ENCODE measurements around the gene LHX6. TPM values are rescaled to one million over a fixed set of nuclear protein-coding genes. Genes with fewer than 3 reads are reported as not detected.

Gene LHX6
- total RNA-seq, 1 donor: not detected

- no peak for DNase-seq (ENCODE audit: low read depth)
- no peak for TF ChIP-seq CTCF (IDR thresholded peaks at IDR 0.05; ENCODE audit: insufficient read depth, low read depth, low read length)
- H3K4me3 ChIP-seq (ENCODE audit: low read depth, low read length): no peak overlapping the region
Observed at GRCh38 chr9:122186301-122186700, 42.5 kb downstream of the LHX6 start.

GRCh38 chr9:122184551-122184950, 44.2 kb downstream of the LHX6 start:
- DNase-seq (ENCODE audit: low read depth): no peak
- no peak overlapping the region for H3K4me3 ChIP-seq (ENCODE audit: low read depth, low read length)
- TF ChIP-seq CTCF (IDR thresholded peaks at IDR 0.05; ENCODE audit: insufficient read depth, low read depth, low read length): no peak

- no peak overlapping the region for H3K4me3 ChIP-seq (ENCODE audit: low read depth, low read length)
- no peak for DNase-seq (ENCODE audit: low read depth)
- TF ChIP-seq CTCF (IDR thresholded peaks at IDR 0.05; ENCODE audit: insufficient read depth, low read depth, low read length): no peak
Observed at GRCh38 chr9:122183501-122183900, 45.3 kb downstream of the LHX6 start.

GRCh38 chr9:122180633-122181032, 48.1 kb downstream of the LHX6 start:
- H3K4me3 ChIP-seq (ENCODE audit: low read depth, low read length): no peak overlapping the region
- DNase-seq (ENCODE audit: low read depth): peak; percentile 81
- TF ChIP-seq CTCF (IDR thresholded peaks at IDR 0.05; ENCODE audit: insufficient read depth, low read depth, low read length): no peak

- no peak for TF ChIP-seq CTCF (IDR thresholded peaks at IDR 0.05; ENCODE audit: insufficient read depth, low read depth, low read length)
- no peak for DNase-seq (ENCODE audit: low read depth)
- H3K4me3 ChIP-seq (ENCODE audit: low read depth, low read length): no peak overlapping the region
Observed at GRCh38 chr9:122179690-122180074, 49.1 kb downstream of the LHX6 start.

GRCh38 chr9:122179054-122179689, 49.6 kb downstream of the LHX6 start:
- no peak for DNase-seq (ENCODE audit: low read depth)
- H3K4me3 ChIP-seq (ENCODE audit: low read depth, low read length): no peak overlapping the region
- TF ChIP-seq CTCF (IDR thresholded peaks at IDR 0.05; ENCODE audit: insufficient read depth, low read depth, low read length): no peak

- no peak for TF ChIP-seq CTCF (IDR thresholded peaks at IDR 0.05; ENCODE audit: insufficient read depth, low read depth, low read length)
- no peak for DNase-seq (ENCODE audit: low read depth)
- H3K4me3 ChIP-seq (ENCODE audit: low read depth, low read length): no peak overlapping the region
Observed at GRCh38 chr9:122176916-122177315, 51.8 kb downstream of the LHX6 start.
